Loucy (cell line): ENCODE measurements around the gene PLS1.

Experiments
- H2AFZ ChIP-seq: fragments of 200-600 bp; sonication (generic); 2 replicates; pipeline ENCODE4 v1.6.0; 2016; ENCODE audit warnings: antibody characterized with exemption, mild to moderate bottlenecking, low read length, moderate library complexity
- H3F3A ChIP-seq: fragments of 200-600 bp; 2 replicates; pipeline ENCODE4 v1.6.0; 2016; ENCODE audit warnings: antibody characterized with exemption, low read depth, mild to moderate bottlenecking
- H3K27me3 ChIP-seq: fragments of 200-600 bp; sonication (generic); 2 replicates; pipeline ENCODE4 v1.6.1; 2014; ENCODE audit warnings: low read length, mild to moderate bottlenecking; ENCODE audit not compliant: insufficient read depth, poor library complexity, severe bottlenecking
- H3K36me3 ChIP-seq: fragments of 200-600 bp; sonication (generic); 2 replicates; pipeline ENCODE4 v1.6.1; 2016; ENCODE audit warnings: low read length; ENCODE audit not compliant: insufficient read depth
- H3K4me1 ChIP-seq: fragments of 200-600 bp; sonication (generic); 2 replicates; pipeline ENCODE4 v1.5.1; 2014; ENCODE audit warnings: low read length, mild to moderate bottlenecking; ENCODE audit not compliant: insufficient read depth, poor library complexity, severe bottlenecking
- H3K4me2 ChIP-seq: fragments of 200-600 bp; sonication (generic); 2 replicates; pipeline ENCODE4 v1.6.0; 2014; ENCODE audit warnings: antibody characterized with exemption, low read length, low read depth, mild to moderate bottlenecking; ENCODE audit not compliant: poor library complexity, severe bottlenecking
- H3K4me3 ChIP-seq: fragments of 200-600 bp; sonication (generic); 2 replicates; pipeline ENCODE4 v1.5.1; 2014; ENCODE audit warnings: low read length, mild to moderate bottlenecking, mixed read lengths; ENCODE audit not compliant: poor library complexity, severe bottlenecking
- H3K79me2 ChIP-seq: fragments of 200-600 bp; sonication (generic); 2 replicates; pipeline ENCODE4 v1.6.1; 2014; ENCODE audit warnings: low read length; ENCODE audit not compliant: insufficient read depth
- H3K9ac ChIP-seq: fragments of 200-600 bp; sonication (generic); 2 replicates; pipeline ENCODE4 v1.6.0; 2014; ENCODE audit warnings: mild to moderate bottlenecking, low read depth, low read length, moderate library complexity; ENCODE audit not compliant: poor library complexity, severe bottlenecking
- H3K9me2 ChIP-seq: fragments of 200-600 bp; sonication (generic); replicated peaks from 2 replicates; pipeline ENCODE4 v1.6.1; 2016; ENCODE audit warnings: low read depth, low read length, mixed read lengths
- H3K9me3 ChIP-seq: fragments of 200-600 bp; sonication (generic); 2 replicates; pipeline ENCODE4 v1.6.1; 2014; ENCODE audit warnings: mild to moderate bottlenecking, antibody characterized with exemption, low read length, low read depth; ENCODE audit not compliant: insufficient read depth
- H4K20me1 ChIP-seq: fragments of 200-600 bp; sonication (generic); 2 replicates; pipeline ENCODE4 v1.6.0; 2014; ENCODE audit warnings: antibody characterized with exemption, low read length, mild to moderate bottlenecking; ENCODE audit not compliant: insufficient read depth, poor library complexity, severe bottlenecking
- EZH2phosphoT487 ChIP-seq: fragments of 200-600 bp; IDR thresholded peaks from 2 replicates; pipeline ENCODE4 v1.6.1; 2018; ENCODE audit warnings: antibody characterized with exemption, mild to moderate bottlenecking, moderate library complexity, borderline replicate concordance
- TF ChIP-seq, protein P1 (sequence below): fragments of 200-600 bp; sonication (generic); conservative IDR thresholded peaks from 2 replicates; pipeline ENCODE4 v1.5.1; 2014; ENCODE audit warnings: mild to moderate bottlenecking, antibody characterized with exemption, low read length

Gene PLS1

DNA sequence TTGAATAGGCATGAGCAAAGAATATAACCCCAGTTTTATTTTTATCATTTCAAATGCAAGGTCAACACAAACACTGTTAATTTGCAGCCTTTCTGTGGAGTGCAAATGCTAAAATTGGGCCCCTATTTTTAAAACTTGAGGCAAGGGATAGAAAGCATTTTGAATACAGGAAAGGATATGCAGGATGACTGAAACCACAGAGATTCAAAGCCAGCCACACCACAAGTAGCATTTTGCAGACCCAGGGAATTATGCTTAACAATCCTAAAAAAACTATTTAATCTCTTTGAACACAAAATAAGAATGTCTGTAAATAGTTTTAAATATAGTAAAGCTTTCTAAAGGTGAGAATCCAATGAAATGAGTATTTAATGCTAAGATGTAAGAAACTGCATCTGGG lies 64.7 kb downstream of the PLS1 start:
- H3K36me3 ChIP-seq = no peaks in the 10 kb centered on the region
- TF ChIP-seq, protein P1, sequence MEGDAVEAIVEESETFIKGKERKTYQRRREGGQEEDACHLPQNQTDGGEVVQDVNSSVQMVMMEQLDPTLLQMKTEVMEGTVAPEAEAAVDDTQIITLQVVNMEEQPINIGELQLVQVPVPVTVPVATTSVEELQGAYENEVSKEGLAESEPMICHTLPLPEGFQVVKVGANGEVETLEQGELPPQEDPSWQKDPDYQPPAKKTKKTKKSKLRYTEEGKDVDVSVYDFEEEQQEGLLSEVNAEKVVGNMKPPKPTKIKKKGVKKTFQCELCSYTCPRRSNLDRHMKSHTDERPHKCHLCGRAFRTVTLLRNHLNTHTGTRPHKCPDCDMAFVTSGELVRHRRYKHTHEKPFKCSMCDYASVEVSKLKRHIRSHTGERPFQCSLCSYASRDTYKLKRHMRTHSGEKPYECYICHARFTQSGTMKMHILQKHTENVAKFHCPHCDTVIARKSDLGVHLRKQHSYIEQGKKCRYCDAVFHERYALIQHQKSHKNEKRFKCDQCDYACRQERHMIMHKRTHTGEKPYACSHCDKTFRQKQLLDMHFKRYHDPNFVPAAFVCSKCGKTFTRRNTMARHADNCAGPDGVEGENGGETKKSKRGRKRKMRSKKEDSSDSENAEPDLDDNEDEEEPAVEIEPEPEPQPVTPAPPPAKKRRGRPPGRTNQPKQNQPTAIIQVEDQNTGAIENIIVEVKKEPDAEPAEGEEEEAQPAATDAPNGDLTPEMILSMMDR = no peak
- no peak for TF ChIP-seq EZH2phosphoT487
- H3F3A ChIP-seq = peaks cover 5% of the 10 kb centered on the region; the same call in 1 of the 2 replicates
- H3K79me2 ChIP-seq = no peaks in the 10 kb centered on the region
- H3K4me3 ChIP-seq = no peak overlapping the region
- no peaks in the 10 kb centered on the region for H3K9me2 ChIP-seq
- H3K4me1 ChIP-seq = peaks cover 35% of the 10 kb centered on the region
- H2AFZ ChIP-seq = no peak overlapping the region
- H3K9me3 ChIP-seq = no peaks in the 10 kb centered on the region
- no peak overlapping the region for H3K4me2 ChIP-seq
- H3K9ac ChIP-seq = no peak overlapping the region
- no peaks in the 10 kb centered on the region for H3K27me3 ChIP-seq
- H4K20me1 ChIP-seq = no peaks in the 10 kb centered on the region

DNA sequence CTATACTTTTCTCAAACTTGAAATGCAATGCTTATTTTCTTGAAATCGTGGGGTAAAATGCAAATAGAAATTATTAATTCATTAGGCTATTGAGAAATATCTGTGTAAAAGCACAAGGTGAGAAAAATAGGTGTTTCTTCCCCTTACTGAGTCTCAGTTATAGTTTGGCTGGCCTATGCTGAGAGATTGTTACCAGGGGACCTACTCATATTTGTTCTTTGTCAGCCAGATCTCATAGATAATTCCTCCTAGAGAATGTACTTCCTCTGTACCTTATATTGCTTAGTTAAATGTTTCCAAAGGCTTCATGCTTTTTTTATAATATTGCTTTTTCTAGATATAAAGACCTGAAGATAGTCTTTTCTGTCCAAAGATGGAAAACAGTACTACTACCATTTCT lies 67.7 kb downstream of the PLS1 start:
- no peak overlapping the region for H2AFZ ChIP-seq
- no peaks in the 10 kb centered on the region for H3K27me3 ChIP-seq
- H3K36me3 ChIP-seq = peaks cover 8% of the 10 kb centered on the region
- H3K9me3 ChIP-seq = no peaks in the 10 kb centered on the region
- no peak overlapping the region for H3K9ac ChIP-seq
- no peaks in the 10 kb centered on the region for H4K20me1 ChIP-seq
- TF ChIP-seq EZH2phosphoT487 = no peak
- TF ChIP-seq, protein P1 = no peak
- H3K4me1 ChIP-seq = peaks cover 35% of the 10 kb centered on the region
- H3K4me3 ChIP-seq = no peak overlapping the region
- peaks cover 5% of the 10 kb centered on the region; the same call in 1 of the 2 replicates for H3F3A ChIP-seq
- no peaks in the 10 kb centered on the region for H3K79me2 ChIP-seq
- peak overlapping the region; percentile 43 for H3K4me2 ChIP-seq
- H3K9me2 ChIP-seq = no peaks in the 10 kb centered on the region

DNA sequence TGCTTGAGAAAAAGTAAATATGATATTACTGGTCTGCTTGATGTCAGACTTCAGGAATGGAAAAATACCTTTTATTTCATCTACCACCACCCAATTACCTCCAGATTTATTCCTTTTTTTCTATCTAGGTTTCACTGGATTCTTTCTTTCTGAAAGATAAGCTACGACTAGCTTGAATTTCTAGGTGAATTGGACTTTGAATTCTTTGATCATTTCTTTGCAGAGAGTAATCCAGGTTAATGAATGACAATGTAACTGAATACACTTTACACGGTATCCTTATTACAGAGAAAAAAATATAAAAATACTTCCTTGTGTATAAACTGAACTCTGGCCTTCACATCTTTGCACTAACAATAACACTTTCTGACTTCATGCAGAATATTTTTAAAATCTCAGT lies 68.1 kb downstream of the PLS1 start:
- Histone ChIP-seq H3F3A (peaks cover 5% of the 10 kb centered on the region; the same call in 1 of the 2 replicates), H2AFZ (no peak overlapping the region), H3K9ac (no peak overlapping the region), H3K79me2 (no peaks in the 10 kb centered on the region), H3K36me3 (peaks cover 8% of the 10 kb centered on the region), H3K9me3 (no peaks in the 10 kb centered on the region), H3K9me2 (no peaks in the 10 kb centered on the region), H3K4me2 (peak overlapping the region; percentile 43), H4K20me1 (no peaks in the 10 kb centered on the region), H3K4me3 (no peak overlapping the region), H3K4me1 (peaks cover 35% of the 10 kb centered on the region), H3K27me3 (no peaks in the 10 kb centered on the region)
- no peak for TF ChIP-seq EZH2phosphoT487
- TF ChIP-seq, protein P1 = no peak
